GM21529 (cell line): ENCODE results near the gene ZCCHC4.

Experiments
- ATAC-seq: cut with Tn5 transposase; IDR thresholded peaks from one replicate; pipeline ENCODE4 v1.9.1; 2021; ENCODE audit not compliant: unreplicated experiment

The ZCCHC4 gene, protein sequence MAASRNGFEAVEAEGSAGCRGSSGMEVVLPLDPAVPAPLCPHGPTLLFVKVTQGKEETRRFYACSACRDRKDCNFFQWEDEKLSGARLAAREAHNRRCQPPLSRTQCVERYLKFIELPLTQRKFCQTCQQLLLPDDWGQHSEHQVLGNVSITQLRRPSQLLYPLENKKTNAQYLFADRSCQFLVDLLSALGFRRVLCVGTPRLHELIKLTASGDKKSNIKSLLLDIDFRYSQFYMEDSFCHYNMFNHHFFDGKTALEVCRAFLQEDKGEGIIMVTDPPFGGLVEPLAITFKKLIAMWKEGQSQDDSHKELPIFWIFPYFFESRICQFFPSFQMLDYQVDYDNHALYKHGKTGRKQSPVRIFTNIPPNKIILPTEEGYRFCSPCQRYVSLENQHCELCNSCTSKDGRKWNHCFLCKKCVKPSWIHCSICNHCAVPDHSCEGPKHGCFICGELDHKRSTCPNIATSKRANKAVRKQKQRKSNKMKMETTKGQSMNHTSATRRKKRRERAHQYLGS

GRCh38 chr4:25312496-25313200 lies at the start of gene ZCCHC4:
Gene ZCCHC4 (plus strand): TSS chr4:25312774. CDS start chr4:25312810, 36 bp downstream.
- peak; percentile 76 for ATAC-seq

- no peak for ATAC-seq
Measured at GRCh38 chr4:25271866-25272265, 40.7 kb upstream of the ZCCHC4 start.

DNA sequence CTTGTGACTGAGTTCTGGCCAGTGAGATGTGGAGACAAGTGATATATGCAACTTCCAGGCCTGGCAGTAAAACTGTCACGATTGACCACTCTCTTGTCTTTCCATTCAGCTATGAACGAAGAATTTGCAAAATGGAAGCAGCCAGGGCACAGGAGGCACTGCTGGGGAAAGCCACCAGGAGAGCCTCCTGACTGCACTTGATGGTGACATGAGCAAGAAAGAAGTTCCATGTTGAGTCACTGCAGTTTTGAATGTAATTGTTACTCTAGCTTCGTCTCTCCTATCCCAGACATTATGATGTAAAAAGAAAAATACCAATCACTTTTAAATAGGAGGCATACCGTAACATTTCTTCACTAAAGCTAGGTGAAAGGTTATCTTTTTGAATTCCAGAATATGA lies 32.4 kb upstream of the ZCCHC4 start:
- no peak for ATAC-seq

DNA sequence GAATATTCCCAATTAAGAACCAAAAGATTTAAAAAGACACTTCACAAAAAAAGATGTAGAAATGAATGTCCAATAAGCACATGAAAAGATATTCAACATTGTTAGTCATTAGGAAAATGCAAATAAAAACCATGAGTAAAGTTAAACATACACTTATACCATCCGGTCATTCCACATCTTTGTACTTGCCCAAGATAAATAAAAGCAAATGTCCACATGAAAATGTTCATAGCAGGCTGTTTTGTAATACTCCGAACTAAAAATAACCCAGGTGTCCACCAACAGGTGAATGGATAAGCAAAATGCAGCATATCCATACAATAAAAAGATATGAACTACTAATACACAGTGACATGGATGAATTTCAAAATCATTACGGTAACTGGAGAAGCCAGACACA lies 28.6 kb upstream of the ZCCHC4 start:
- ATAC-seq = no peak

GRCh38 chr4:25284466-25284865 lies 28.1 kb upstream of the ZCCHC4 start:
- no peak for ATAC-seq

DNA sequence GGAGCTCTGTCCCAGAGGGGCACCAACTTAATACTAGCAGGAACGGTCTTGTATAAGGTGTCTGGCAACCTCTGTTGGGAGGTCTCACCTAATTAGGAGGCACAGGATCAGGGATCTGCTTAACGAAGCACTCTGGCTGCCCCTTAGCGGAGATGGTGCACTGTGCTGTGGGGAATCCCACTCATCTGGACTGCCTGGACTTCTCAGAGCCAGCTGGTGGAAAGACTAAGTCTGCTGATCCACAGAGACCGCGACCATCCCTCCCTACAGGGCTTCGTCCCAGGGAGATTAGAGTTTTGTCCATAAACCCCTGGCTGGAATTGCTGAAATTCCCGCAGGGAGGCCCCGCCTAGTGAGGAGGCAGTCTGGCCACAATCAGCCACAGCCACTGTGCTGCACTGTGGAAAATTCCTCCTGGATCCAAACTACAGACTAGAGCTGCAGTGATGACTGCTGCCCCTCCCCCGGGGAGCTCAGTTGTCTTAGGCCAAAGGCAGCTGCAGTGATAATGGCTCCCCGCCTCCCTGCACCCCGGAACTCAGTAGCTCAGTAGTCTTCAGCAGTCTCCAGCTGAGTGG lies 22.0 kb upstream of the ZCCHC4 start:
- no peak for ATAC-seq

DNA sequence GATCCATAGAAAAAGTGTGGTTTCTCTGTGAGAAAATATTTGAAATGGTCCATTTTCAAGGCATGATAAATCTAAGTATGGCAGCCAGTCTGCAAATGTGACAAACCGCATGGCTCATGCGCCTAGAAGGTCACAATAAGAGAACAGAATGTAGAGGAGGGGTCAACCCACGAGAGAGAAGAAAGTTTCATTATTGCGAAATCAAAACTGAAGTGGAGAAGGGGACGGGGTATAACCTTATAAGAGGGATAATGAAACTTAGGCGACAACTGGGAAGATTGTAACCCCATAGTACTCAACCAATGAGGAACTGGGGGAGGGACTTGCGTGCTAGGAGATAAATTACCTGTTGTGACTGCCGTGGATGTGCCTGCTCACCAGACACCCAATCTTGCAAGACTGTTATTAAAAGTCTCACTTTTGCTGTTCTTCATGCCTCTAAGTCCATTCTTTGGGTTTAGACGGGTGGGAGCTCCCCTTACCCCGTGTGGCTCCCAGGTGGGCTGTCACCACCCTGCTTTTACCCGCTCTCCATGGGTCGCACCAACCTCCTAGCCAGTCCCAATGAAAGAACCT lies 21.3 kb upstream of the ZCCHC4 start:
- ATAC-seq = no peak

DNA sequence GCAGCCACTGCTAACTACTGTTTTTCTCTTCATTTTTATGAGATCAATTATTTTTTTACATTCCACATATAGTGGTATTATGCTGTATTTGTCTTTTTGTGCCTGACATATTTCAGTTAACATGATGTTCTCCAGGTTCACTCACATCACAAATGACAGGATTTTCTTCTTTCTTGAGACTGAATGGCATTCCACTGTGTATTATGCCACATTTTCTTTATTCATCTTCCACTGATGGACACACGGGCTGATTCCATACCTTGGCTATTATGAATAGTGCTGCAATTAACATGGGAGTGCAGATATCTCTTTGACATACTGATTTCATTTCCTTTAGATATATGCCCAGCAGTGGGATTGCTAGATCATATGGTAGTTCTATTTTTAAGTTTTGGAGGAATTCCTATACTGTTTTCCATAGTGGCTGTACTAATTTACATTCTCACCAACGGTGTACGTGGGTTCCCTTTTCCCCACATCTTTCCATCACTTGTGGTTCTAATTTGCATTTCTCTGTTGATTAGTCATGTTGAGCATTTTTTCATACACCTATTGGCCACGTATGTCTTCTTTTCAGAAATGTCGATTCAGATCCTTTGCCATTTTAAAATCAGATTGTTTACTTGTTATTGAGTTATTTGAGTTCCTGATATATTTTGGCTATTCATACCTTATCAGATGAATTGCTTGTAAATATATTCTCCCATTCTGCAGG lies 14.9 kb upstream of the ZCCHC4 start:
- no peak for ATAC-seq

DNA sequence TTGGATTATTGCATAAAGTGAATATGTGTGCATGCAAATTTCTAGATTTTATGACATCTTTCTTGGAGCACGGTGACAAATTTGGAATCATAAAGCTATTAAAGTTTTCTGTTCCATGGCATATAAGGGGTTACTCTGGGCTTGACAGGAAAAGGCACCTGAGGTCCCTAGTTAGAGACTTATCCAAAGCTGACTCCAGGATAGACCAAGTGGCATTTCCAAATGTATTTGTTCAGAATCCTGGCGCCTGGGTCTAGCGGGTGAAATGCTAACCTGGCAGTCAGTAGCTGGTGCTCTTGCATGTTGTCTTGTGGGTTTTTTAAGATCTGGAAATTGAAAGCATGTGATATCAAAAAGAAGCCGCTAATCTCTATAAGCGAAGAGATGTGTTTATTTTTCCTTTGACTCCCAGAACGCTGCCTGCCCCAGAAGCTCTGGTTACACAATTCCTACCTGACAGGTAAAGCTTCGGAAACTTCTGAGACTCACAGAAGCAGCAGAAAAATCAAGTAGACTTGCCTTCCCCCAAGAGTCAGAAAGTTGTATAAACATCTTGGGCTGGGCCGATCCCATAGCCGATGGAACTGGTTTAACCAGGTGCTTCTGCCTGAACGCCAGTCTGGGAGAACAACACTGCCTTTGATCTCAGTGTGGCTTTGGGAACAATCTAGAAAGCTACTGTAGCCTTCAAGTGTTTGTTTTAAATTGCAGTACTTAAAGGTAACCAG lies 12.9 kb upstream of the ZCCHC4 start:
- no peak for ATAC-seq

GRCh38 chr4:25301471-25301870 lies 11.1 kb upstream of the ZCCHC4 start:
- ATAC-seq = no peak

DNA sequence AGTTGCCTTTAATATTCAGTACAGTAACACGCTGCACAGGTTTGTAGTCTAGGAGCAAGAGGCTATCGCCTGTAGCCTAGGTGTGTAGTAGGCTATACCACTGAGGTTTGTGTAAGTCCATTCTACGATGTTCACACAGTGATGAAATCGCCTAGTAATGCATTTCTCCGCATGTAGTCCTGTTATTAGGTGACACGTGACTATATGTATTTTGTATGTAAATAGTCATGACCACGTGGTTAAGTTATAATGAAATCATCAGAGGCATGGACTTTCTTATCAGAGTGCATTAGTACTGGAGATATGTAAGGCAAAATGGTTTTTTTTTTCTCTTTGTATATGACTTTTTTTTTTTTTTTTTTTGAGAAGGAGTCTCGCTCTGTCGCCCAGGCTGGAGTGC lies 9.9 kb upstream of the ZCCHC4 start:
- no peak for ATAC-seq

DNA sequence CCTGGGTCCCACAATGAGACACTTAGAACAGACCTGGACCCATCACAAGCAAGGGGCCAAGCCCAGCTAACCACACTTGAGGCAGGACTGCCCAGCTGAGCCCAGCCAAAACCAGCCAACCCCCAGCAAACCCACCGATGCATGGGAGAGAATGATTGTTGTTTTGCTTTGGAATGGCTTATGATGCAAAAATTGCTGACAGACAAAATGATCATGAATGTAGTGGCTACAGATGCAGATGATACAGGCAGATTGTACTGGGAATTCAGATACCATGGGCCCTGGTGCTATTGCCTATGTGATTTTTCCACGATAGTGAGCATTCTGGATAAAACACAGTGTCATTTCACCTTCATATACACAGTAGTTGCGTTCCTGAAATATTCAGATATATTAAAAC lies 9.0 kb upstream of the ZCCHC4 start:
- ATAC-seq = no peak

- ATAC-seq = no peak
Measured at GRCh38 chr4:25306518-25307057, 6.0 kb upstream of the ZCCHC4 start.

- ATAC-seq = no peak
Measured at GRCh38 chr4:25307596-25307995, 5.0 kb upstream of the ZCCHC4 start.

DNA sequence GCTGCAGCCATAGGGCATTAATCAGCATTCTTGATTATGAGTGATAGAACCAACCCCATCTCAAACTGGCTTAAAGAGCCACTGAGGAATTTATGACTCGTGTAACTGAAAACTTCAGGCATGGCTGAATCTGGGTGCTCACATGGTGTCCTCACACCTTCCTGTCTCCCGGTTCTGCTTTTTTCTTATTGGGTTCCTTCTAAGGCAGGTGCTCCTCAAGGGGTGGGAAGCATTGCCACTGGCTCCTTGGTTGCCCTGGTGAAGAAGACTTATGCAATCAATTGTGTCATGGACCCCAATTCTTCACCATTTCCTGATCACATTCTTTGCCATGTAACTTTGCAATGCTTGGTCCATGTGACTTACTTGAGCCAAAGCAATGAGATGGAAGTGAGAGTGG lies 4.3 kb upstream of the ZCCHC4 start:
- no peak for ATAC-seq

- ATAC-seq = no peak
Measured at GRCh38 chr4:25308761-25309160, 3.8 kb upstream of the ZCCHC4 start.

DNA sequence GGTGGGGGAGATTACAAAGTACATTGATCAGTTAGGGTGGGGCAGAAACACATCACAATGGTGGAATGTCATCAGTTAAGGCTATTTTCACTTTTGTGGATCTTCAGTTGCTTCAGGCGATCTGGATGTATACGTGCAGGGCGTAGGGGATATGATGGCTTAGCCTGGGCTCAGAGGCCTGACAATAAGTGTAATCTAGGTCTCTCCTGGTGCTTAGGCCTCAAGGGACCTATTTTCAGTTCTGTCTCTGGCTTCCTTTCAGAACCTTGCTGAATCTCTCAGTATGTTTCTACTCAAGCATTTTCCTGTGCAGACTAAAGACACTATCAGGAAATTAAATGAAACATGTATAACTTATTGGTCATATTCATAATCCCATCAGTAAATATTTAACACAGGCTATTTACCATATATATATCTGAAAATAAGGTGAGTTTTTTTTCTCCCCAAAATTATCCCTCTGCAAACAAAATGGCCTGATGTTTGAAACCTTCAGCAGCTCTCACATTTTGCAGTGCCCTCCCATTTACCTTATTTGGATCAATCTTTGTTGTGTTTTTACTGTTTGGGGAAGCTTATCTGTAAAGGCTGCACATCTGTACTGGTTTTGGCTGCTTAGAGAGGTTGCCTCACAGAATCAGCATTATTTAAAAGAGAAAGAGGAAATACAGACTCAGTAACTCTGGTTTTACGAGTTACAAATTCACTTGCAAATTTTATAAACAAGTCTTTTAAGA lies 2.3 kb upstream of the ZCCHC4 start:
- peak; percentile 59 for ATAC-seq

DNA sequence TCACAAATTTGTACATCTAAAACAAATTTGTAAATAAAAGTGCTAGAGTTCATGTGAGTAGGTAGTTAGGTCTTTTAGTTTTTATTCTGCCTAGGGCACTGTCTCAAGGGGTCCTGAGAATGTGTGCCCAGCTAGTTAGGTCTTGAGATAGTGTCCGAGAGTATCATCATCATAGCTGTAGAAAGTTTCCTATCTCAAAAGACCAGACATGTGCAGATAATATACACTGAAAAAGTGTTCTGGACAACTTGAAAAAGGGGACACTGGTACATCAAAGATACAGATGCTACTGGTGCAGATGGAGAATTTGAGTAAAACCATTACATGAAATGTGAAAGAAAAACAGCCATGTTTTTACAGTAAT lies 1.8 kb upstream of the ZCCHC4 start:
- peak; percentile 24 for ATAC-seq

DNA sequence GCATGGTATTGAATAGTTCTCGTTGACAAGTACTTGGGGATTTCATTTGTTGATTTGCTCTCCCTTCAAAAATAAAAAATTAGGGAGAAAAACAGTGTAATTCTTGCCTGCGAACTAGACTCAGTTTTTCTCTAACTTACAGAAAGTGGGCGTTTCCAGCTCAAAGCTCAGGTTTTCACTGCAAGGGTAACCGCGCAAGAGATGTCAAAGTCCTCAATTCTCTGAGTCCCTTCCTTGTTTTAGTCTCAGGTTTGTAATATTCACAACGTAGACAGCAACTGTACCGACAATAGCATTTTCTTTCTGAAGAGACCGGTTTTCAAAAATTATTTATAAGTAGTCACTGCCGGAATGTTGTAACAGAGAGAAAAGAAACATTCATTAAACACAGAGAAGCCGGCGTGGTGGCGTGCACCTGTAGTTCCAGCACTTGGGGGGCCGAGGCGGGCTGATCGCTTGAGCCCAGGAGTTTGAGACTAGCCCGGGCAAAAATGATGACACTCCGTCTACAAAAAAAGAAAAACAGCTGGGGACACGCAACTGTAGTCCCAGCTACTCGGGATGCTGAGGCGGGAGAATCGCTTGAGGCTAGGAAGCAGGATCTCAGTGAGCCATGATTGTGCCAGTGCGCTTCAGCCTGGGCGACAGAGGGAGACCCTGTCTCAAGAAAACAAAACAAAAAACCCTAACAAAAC lies 774 bp downstream of the ZCCHC4 start:
- no peak for ATAC-seq
